HG03520 (cell line): ENCODE results near the gene FOXC2.
"Not testable (repeated sequence)": the region's sequence is repeated elsewhere in the genome, so short reads cannot be mapped to it uniquely, and the experiment has no call there.

ENCODE experiments used
- ATAC-seq: cut with Tn5 transposase; IDR thresholded peaks from one replicate; pipeline ENCODE4 v1.9.1; 2021; ENCODE audit warnings: mild to moderate bottlenecking, moderate library complexity; ENCODE audit not compliant: unreplicated experiment

Gene FOXC2

DNA sequence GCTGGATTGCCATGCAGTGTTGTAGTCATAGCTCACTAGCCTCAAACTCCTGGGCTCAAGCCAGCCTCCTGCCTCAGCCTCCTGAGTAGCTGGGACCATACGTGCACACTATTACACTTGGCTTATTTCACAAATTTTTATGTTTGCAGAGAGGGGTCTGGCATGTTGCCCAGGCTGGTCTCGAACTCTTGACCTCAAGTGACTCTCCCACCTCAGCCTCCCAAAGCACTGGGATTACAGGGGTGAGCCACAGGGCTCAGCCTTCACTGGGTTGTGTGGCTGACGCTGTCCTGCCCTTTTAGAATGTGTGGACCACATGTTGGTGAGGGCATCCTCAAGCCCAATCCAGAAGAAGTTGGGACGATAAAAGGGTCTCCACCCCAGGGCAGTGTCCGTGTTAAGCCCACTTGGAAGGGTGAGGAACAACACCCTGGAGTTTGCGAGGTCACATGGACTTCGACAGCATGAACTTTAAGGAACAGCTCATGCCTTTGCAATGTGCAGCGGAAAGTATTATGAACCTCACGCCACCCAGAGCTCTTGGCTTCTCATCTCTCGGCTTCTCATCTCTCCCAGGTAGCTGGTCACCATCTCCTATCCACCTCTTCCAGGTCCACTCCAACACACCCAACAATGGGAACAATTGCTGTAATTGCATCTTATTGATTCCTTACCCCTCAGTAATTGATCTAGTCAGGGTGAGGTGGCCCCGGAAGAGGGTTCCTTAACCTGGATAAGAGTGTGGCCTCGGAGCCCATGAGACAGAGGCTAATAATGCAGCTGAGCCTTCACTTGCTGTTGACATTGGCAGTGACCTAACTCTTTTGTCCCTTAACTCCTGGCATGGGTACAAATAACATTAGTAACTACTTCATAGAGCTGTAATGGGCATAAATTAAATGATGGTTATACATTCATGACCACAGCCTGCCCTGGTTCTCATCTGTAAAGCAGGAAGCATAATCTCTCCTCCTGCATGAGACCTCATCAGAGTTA is 18.4 kb downstream of the FOXC2 start:
- no peak for ATAC-seq

DNA sequence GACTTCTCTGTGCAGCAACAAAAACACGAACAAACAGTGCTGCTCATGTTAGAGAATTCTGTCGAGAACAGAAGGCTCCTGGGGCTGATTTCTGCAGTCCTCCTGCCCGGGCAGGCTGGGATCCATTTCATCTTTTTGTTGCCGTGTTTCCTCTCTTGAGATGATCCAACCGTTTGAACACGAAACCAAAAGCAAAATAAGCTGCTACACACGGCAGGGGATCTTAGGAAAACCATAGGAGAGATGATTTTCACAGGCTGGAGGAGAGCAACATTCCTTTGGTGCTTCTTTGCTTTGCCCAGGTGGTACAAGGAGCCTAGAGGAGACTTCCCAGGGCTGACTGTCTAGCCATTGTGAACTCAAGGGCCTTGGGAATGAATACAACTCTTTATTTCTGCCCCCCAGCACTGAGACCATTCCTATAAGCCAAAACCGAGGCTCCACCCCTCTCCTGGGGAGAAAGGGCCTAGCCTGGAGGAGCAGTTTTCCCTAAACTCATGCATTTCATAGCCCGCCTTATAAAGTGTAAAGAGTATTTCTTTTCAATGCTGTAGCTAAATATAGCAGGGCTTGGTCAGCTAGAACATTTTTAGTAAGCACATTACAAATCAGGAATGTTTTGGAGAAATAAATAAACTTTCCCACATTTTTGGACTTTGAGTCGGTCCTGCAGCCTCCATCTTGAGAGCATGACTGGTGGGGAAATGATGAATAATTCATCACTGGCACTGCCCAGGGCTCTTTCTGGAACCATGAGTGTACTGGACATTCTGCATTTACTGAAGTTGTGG is 19.4 kb downstream of the FOXC2 start:
- ATAC-seq = no peak

DNA sequence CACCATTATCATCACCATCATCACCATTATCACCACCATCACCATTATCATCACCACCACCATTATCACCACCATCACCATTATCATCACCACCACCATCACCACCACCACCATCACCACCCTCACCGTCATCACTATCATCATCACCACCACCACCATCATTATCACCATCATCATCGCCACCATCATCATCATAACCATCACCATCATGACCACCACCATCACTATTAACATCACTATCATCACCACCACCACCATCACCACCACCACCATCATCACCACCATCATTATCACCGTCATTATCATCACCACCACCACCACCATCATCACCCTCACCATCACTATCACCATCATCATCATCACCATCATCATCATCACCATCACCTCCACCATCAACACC is 20.9 kb downstream of the FOXC2 start:
- ATAC-seq = no peak

DNA sequence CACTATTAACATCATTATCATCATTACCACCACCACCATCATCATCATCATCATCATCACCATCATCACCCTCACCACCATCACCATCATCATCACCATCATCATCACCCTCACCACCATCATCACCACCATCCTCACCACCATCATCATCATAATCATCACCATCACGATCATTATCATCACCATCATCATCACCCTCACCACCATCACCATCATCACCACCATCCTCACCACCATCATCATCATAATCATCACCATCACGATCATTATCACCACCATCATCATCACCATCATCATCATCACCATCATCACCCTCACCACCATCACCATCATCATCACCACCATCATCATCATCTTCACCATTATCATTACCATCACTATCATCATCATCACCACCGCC is 21.3 kb downstream of the FOXC2 start:
- ATAC-seq = not testable (repeated sequence)

DNA sequence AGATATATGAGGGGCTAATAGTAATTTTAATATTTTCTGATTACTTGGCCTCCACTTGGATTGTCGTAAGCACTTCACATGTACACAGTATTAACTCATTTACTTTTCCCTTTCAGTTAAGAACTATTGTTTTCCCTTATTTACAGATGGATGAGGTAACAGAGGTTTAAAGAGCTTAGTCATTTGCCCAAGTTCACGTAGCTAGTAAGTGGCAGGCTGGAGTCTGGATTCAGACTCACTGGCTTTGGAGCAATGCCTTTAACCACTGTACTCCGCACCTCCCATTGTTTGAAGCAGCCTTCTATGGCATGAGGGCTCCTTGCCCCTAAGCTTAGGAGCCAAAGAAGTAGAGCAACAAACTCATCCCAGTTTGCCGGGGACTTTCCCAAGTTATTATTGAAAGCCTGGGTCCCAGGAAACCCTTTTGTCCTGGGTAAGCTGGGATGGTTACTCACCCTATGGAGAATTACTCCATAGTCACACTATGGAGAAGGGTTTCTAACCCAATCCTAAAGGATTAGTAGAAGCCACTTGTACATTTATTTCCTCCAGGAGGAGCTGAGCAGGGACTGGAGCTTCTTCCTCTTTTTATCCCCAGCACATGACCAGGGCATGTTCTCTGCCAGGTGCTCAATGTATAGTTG is 24.0 kb downstream of the FOXC2 start:
- ATAC-seq = no peak

DNA sequence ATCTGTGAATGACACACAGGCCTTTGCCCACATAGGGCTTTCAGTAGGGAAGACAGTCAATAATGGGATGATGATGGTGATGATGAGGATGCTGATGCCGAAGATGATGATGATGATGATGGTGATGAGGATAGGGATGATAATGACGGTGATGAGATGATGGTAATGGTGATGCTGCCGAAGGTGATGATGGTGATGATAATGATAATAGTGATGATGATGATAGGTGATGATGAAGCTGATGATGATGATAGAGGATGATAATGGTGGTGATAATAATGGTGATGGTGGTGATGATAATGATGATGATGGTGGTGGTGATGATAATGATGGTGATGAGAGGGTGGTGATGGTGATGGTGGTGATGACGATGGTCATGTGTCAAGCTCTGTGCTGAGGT is 24.6 kb downstream of the FOXC2 start:
- no peak for ATAC-seq

DNA sequence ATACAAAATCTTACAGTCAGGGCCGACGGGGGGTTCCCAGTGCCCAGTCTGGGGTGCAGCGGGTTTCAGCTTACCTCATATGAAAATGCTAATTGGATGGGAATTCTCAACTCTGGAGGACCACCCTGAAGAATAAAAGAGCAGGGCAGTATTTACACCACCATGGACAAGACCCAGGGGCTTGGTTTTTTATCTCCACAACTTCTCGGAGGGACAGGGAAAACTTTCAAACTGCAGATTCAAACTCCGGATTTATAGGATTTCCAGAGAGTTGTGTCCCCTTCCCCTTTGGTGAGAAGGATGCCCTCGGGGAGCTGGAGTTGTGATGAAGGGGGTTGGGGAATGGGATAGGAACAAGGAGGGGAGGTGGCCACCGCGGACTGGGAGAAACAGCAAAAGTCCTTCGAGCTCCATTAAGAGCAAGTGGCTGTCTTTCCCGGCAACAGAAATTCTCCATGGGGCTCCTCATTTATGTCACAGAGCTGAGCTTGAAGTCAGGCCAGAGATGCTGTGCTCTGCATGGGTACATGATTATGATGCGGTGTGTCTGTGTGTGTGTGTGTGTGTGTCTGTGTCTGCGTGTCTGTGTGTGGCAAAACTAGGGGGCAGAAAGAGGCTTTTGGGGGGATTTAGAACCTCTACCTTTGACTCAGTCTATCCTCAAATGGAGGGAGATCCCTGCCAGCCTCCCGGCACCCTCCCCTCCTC is 27.4 kb downstream of the FOXC2 start:
- ATAC-seq = no peak

DNA sequence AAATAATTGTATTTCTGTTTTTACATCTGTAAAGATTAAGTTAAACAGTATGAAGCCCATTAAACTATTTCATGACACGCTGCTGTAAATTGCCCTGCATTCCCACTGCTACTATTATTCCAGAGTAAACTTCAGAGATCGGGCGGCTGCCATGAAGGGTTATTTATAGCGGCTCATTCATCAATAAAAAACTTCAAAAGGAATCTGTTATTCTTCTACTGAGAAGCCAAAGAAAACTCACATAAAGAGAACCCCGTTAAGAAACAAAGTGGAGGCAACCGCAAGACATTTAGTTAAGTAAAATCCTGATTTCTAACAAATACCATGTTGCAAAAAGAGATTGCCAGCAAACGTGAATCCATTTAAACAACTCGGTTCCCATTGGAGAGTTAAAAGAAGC is 28.1 kb downstream of the FOXC2 start:
- no peak for ATAC-seq

DNA sequence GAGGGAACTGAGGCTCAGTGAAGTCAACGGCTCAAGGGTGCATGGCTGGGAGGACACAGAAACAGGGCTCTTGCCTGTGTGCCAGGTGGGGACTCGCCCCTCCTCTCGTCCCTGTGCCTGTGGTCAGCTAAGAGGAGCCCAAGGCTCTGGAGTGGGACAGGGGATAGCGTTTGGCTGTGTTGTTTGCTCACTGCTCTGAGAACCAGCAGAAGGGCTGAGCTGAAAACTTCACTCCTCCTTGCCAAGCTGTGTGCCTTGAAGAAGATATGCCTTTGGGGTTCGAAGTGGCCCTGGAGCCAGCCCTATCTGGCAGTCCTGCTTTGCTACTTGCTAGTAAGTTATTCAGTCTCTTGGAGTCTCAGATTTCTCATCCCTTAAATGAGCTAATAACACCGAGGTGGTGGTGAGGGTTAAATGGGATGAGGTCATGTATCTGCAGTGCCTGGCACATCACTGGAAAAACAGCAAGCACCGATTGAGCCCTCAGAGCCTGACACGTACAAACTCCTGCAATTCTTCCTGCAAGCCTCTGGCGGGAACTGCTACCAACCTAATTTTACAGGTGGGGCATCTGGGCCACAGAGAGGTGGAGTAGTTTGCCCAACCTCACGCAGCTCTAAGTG is 29.5 kb downstream of the FOXC2 start:
- ATAC-seq = no peak

DNA sequence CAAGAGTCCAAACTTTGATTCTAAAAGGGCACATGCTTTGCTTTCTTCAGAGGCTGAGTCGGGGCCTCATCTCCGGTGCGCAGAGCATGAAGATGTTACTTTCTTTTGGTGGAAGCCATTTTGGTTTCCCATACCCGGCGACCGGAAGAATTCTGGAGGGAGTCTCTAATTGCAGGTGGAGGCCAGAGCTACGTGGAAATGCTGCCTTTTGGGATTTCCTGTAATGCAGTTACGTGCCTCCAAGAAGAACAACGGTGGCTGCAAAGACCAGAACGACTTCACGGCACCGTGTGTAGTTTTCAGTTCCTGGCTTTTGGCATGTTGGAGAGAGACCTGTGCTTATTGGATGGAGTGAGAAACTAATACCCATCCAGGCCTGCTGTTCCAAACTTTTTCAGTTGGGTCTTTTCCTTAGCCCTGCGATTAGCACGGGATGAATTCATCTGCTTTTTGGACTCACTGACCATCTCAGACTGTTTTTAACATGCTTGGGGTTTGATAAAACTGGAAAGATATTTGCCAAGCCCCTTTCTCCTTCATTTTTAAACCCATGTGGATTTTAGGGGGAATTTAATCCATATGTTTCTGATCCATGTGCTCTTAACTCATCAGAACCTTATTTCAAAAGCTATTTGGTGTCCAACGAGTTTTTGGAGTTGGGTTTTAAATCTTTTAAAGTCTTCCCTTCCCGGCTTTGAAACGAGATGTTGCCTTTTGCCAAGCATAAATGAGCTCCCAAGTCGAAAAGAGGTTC is 30.7 kb downstream of the FOXC2 start:
- ATAC-seq = no peak

DNA sequence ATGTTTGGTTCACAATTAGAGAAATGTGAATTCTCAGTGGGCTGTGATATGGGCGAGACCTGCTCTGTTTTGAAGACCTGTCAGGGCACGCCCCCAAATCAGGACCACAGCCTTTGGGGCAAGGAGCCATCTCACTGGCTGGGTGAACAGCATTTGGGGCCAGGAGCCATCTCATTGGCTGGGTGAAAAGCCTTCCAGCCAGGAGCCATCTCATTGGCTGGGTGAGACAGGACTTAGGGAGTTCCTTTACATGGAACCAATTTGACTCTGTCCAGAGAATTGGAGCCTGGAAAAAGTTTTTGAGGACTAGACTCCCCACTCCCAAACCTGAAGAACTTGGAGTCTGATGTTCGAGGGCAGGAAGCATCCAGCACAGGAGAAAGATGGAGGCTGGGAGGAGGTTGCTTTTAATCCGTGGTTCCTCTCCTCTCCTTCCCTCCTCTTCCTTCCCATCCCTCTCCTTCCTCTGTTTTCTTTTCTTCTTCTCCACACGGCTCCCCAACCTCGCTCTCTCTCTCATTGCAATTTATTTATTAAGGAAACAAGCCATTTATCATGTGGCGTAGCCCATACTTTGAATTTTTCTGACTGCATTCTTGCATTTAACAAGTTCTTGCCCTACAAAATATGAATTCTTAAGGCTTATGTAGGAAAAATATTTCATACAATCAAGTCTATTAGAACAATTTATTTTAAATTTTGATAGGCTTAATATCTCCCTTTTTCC is 31.4 kb downstream of the FOXC2 start:
- no peak for ATAC-seq

DNA sequence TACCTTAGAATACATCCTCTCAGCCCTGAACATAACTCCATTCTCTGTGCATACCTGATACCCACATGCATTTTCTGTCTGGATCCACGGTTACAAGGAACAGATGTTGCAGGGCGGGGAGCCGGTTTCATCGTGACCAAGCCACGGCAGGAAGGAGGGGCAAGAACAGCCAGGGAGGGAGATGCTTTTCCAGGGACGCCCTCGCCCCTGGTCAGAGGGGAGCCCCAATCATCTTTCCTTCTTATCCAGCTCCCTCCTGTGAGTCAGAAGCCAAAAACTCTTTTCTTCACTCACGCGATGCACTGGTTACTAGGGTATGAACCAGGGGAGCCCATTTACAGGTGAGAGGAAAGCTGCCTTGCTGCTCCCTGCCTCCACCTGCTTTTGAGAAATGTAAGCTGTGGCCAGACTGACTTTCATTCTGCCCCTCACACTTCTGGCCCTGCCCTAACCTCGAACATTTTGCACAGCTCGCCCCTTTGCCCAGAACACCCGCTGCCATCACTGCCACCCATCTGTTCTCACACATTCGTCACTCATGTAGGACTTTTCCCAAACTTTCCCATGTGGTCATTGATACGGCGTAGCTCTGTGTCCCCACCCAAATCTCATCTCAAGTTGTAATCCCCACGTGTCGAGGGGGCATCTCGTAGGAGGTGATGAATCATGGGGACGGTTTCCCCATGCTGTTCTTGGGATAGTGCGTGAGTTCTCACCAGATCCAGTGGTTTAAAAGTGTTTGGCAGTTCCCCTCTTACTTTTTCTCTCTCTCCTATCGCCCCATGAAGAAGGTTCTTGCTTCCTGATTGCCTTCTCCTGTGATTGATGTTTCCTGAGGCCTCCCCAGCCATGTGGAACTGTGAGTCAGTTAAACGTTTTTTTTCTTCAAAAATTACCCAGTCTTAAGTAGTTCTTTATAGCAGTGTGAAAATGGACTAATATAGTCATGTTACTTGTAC is 32.3 kb downstream of the FOXC2 start:
- no peak for ATAC-seq

DNA sequence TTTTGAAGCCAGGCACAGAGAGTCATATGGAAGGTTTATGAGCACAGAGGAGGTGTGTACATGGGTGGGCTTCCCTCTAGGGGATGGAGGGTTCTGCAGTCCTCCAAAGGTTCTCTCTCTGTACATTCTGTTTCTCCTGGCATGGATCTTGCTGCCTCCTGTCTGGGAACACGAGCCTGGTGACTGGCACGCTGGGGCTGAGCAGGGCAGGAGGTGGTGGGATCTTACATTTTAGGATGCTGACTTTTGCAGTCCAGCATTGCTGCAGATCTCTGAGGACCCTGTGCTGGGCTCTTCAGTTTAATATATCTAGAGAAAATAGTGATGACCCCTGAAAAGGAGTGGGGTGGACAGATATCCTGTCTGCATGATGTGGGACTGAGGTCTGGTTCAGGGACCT is 34.7 kb downstream of the FOXC2 start:
- ATAC-seq = no peak

DNA sequence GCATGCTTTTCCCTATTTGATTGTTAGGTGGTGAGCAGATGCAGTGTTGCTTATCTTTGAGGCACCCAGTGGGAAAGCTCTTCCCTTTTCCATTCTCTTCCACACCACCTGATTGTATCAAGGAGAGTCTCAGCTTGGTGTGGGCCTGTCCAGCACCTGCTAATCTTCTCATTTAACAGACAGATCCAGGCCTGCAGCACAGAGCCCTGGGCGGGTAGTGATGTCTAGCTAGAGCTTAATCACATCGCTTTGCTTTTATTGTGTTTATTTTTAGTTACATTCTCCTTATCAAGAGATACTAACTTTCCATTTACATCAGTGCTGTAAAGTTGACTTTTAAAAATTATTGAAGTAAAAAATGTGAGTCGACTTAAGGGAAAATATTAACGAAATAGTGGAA is 35.9 kb downstream of the FOXC2 start:
- no peak for ATAC-seq

DNA sequence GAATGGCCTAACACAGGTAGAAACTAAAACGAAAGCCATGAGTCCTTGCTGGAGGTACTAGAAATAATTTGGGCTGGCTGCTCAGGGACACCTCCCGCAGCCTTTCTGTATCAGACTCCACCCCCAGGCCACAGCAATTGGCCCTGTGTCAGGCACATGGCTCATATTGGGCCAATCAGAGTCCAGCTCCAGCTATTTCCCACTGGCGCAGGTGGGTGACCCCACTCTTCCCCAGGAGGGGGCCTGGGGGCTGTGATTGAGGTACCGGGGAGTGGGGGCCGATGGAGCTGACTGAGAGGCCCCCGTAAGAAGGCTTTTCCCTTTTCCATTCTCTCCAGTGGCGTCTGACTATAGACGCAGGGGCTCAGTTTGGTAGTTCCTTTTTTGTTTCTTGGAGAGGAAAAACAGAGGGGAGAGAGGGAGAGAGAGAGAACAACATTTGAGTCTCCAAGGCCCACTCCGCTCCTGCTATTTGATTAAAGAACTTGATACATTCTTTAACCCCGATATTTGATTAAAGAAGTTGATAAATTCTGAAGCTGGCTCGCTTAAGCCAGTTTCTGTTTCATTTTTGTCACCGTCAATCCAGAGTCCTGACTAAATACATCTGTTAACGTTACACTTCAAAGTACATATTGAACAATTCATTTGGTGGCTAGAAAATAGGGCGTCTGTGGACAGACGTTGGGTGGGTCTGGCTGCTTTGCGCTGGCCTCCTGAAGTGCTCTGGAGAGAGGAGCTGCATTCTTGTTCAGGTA is 38.0 kb downstream of the FOXC2 start:
- ATAC-seq = no peak

DNA sequence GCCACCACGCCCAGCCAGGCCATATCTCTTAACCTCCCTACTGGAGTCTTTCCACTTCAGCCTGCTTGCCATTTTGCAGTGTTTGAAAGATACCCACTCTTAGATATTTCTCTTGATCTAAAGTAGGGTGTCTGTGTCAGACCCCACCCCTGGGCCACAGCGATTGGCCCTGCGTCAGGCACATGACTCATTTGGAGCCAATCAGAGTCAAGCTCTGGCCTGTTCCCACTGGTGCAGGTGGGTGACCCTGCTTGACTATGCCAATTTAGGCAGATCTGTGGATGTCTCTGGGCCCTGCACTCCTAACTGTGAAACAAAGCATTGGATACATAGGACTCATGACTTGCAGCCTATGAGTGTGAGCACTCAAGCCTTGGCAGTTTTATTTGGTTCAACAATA is 39.3 kb downstream of the FOXC2 start:
- no peak for ATAC-seq

DNA sequence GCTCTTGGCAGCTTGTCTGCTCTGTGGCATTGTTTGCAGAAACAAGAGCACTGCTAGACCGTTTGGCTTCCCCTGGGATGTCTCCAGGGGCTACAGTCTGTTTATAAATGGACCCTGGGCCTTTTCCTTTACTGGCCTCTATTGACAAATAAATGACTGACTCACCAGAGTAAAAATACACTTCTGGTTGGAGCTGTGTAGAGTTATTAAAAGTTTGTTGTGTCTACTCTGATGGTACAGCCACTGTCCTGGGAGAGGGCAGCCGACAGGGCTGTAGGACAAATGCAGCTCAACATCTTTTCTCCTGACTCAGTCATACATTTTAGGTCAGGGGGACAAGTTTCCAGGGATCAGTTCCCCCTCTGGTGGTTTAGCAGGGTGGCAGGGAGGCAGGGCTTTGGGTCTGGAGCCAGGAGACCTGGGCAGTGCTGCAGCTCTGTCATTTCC is 41.7 kb downstream of the FOXC2 start:
- no peak for ATAC-seq
